ENCODE data around the gene TIMM13.
"Not testable (repeated sequence)": the region's sequence is repeated elsewhere in the genome, so short reads cannot be mapped to it uniquely, and the experiment has no call there.

- not testable (repeated sequence) for TF ChIP-seq CTCF (IDR thresholded peaks at IDR 0.05); ESRRA (IDR thresholded peaks at IDR 0.05; ENCODE audit: borderline replicate concordance, low read length); BCL3 (IDR thresholded peaks at IDR 0.05); JUN (IDR thresholded peaks at IDR 0.05); ZFP36 (IDR thresholded peaks at IDR 0.05; ENCODE audit: borderline replicate concordance, partially characterized antibody); PHF8 (IDR thresholded peaks at IDR 0.05; ENCODE audit: borderline replicate concordance, low read depth); SMC3 (IDR thresholded peaks at IDR 0.05); EP300 (IDR thresholded peaks at IDR 0.05); FOSB (CRISPR knock-in tag; IDR thresholded peaks at IDR 0.05)
Measured at GRCh38 chr19:2395293-2395829, 32.0 kb downstream of the TIMM13 start.
